Peyer's patch (tissue), 4 donors: Measurements from ENCODE around the gene CD96. TPM values are rescaled to one million over a fixed set of nuclear protein-coding genes. Genes with fewer than 3 reads are reported as not detected.

Experiments
- DNase-seq, 3 donors: peaks; one replicate each; pipeline ENCODE4 v3.0.0-alpha.2; 2017 to 2019
- H3K27ac ChIP-seq, 4 donors: fragments of 200-600 bp; sonication (generic); one replicate each; pipeline ENCODE4 v1.5.1; 2016 to 2019
- H3K27me3 ChIP-seq, 2 donors: fragments of 200-600 bp; sonication (generic); one replicate each; pipeline ENCODE4 v1.5.1; 2019
- H3K36me3 ChIP-seq, 3 donors: fragments of 200-600 bp; sonication (generic); one replicate each; pipeline ENCODE4 v1.5.1; 2016 to 2019
- H3K4me1 ChIP-seq, 4 donors: fragments of 200-600 bp; sonication (generic); one replicate each; pipeline ENCODE4 v1.5.1; 2016 to 2019
- H3K4me3 ChIP-seq, 4 donors: fragments of 200-600 bp; sonication (generic); 1 replicate in 3 of 4; 2 replicates in 1 of 4; pipeline ENCODE4 v1.5.1; 2016 to 2019; ENCODE audit warnings: mild to moderate bottlenecking in 1 of 4
- H3K9me3 ChIP-seq, 4 donors: fragments of 200-600 bp; sonication (generic); one replicate each; pipeline ENCODE4 v1.5.1; 2016 to 2019; ENCODE audit warnings: mild to moderate bottlenecking in 1 of 4
- CTCF ChIP-seq, 6 experiments: fragments of 450-650 bp in 4 of 6; fragments of 200-600 bp in 2 of 6; sonication (generic) in 1 of 6; IDR thresholded peaks; one replicate each; pipeline ENCODE4 v1.5.1; 2017 to 2019; ENCODE audit warnings: antibody characterized with exemption in 6 of 6, mild to moderate bottlenecking in 3 of 6, moderate library complexity in 1 of 6
- POLR2A ChIP-seq, 2 donors: fragments of 450-650 bp; IDR thresholded peaks; one replicate each; pipeline ENCODE4 v1.5.1; 2017; ENCODE audit warnings: antibody characterized with exemption in 2 of 2, mild to moderate bottlenecking in 2 of 2, moderate library complexity in 2 of 2
- total RNA-seq, 4 donors: library from RNA; depleted of rRNA; stranded (reverse); fragments of >200 nt; gene quantifications; one replicate each; pipeline ENCODE4 v1.1.0, GENCODE V29; 2016

Gene CD96, protein sequence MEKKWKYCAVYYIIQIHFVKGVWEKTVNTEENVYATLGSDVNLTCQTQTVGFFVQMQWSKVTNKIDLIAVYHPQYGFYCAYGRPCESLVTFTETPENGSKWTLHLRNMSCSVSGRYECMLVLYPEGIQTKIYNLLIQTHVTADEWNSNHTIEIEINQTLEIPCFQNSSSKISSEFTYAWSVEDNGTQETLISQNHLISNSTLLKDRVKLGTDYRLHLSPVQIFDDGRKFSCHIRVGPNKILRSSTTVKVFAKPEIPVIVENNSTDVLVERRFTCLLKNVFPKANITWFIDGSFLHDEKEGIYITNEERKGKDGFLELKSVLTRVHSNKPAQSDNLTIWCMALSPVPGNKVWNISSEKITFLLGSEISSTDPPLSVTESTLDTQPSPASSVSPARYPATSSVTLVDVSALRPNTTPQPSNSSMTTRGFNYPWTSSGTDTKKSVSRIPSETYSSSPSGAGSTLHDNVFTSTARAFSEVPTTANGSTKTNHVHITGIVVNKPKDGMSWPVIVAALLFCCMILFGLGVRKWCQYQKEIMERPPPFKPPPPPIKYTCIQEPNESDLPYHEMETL
- 10 to 100 TPM in 3 of 4 donors, 1 to 10 TPM in 1; 4.3 to 15.7 (median 11.3) TPM for total RNA-seq

- H3K27me3 ChIP-seq: no peaks in the 10 kb centered on the region
- H3K9me3 ChIP-seq: no peaks in the 10 kb centered on the region
- peak within 1 kb of the TSS; percentile 60 to 84 (median 69) for H3K27ac ChIP-seq
- no peaks in the 10 kb centered on the region for H3K36me3 ChIP-seq
- peaks cover 0 to 5% (median 2%) of the 10 kb centered on the region in 4 donors for H3K4me1 ChIP-seq
- peak in 2 of 3 donors; percentile 53 to 79 for DNase-seq
- TF ChIP-seq POLR2A (IDR thresholded peaks at IDR 0.05): peak; percentile 16 to 35
- no peak for TF ChIP-seq CTCF (IDR thresholded peaks at IDR 0.05)
- peak within 1 kb of the TSS; percentile 6 to 32 (median 30) for H3K4me3 ChIP-seq
These were observed at the start of gene CD96 for GRCh38 chr3:111541911-111542483. Gene CD96, plus strand, starts transcription at chr3:111542197. Its CDS starts 52 bp downstream, at chr3:111542249.

GRCh38 chr3:111493276-111493675 lies 48.7 kb upstream of the CD96 start:
- no peak for DNase-seq
- TF ChIP-seq CTCF (IDR thresholded peaks at IDR 0.05) (no peak), POLR2A (IDR thresholded peaks at IDR 0.05) (no peak)
- no peak overlapping the region for H3K4me3 ChIP-seq
- no peak overlapping the region for H3K27ac ChIP-seq
- no peaks in the 10 kb centered on the region for H3K27me3 ChIP-seq
- no peaks in the 10 kb centered on the region for H3K36me3 ChIP-seq
- no peaks in the 10 kb centered on the region for H3K4me1 ChIP-seq
- no peaks in the 10 kb centered on the region for H3K9me3 ChIP-seq

DNA sequence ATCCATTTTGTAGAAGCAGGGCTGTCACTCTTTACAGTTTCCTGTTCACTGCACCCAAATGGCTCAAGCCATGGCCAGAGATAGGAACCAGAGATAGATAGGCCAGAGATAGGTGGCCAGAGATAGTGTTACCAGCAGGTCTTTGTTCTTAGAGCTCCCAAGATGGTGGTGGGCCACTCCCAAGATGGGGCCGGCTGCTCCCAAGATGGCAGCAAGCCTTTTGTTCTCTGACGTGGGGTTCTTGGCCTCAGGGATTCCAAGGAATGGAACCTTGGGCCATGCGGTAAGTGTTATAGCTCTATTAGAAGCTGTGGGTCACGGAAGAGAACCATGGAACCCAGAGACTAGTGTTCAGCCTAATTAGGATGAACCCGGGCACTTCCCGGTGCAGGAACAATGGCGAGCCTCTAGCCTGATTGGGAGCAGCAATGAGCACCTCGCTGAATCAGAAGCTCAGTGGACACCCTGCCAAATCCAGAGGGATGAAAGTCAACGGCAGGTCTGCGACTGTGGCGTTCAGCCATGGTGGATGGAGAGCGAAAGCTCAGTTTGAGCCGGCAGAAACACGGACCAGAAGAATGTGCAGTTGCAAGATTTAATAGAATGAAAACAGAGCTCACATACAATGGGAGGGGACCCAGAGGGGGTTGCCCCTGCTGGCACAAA lies 45.0 kb upstream of the CD96 start:
- no peaks in the 10 kb centered on the region for H3K36me3 ChIP-seq
- no peak overlapping the region for H3K27ac ChIP-seq
- no peak for TF ChIP-seq POLR2A (IDR thresholded peaks at IDR 0.05)
- no peak for TF ChIP-seq CTCF (IDR thresholded peaks at IDR 0.05)
- H3K27me3 ChIP-seq: no peaks in the 10 kb centered on the region
- no peak overlapping the region for H3K4me3 ChIP-seq
- no peak for DNase-seq
- H3K9me3 ChIP-seq: no peaks in the 10 kb centered on the region
- H3K4me1 ChIP-seq: no peaks in the 10 kb centered on the region

DNA sequence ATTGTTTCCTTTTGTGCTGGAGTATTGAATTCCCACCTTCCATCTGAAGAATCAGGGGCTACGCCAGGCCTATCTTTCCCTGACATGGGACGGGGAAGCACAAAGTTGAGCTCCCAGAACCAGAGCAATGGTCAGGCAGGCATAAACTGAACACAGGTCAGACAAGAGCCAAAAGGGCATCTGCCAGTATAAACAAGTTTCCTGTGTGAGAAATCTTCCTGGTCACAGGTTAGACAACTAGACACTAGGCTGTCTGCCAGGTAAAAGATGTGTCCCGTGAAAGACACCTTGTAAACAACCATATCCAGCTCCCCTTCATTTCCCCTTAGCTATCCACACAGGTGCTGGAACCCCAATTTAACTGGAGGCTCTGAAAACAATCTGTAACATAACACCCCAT lies 44.0 kb upstream of the CD96 start:
- Histone ChIP-seq H3K4me1 (no peaks in the 10 kb centered on the region), H3K36me3 (no peaks in the 10 kb centered on the region), H3K27me3 (no peaks in the 10 kb centered on the region), H3K27ac (no peak overlapping the region), H3K4me3 (no peak overlapping the region), H3K9me3 (no peaks in the 10 kb centered on the region)
- no peak for DNase-seq
- TF ChIP-seq POLR2A (IDR thresholded peaks at IDR 0.05): no peak
- no peak for TF ChIP-seq CTCF (IDR thresholded peaks at IDR 0.05)

GRCh38 chr3:111506435-111506834 lies 35.6 kb upstream of the CD96 start:
- no peaks in the 10 kb centered on the region for H3K36me3 ChIP-seq
- no peak for TF ChIP-seq POLR2A (IDR thresholded peaks at IDR 0.05)
- TF ChIP-seq CTCF (IDR thresholded peaks at IDR 0.05): no peak
- H3K27ac ChIP-seq: no peak overlapping the region
- no peak for DNase-seq
- no peaks in the 10 kb centered on the region for H3K4me1 ChIP-seq
- no peak overlapping the region for H3K4me3 ChIP-seq
- H3K9me3 ChIP-seq: no peaks in the 10 kb centered on the region
- no peaks in the 10 kb centered on the region for H3K27me3 ChIP-seq
